ENCODE measurements around the gene ERGIC1. TPM values are rescaled to one million over a fixed set of nuclear protein-coding genes. Genes with fewer than 3 reads are reported as not detected.

ERGIC1 gene
- total and polyA plus RNA-seq, 2 of the 8 experiments (the other 6 are each of a cell fraction or from before 2014, with no cell fraction given): 95.3 to 106 TPM

- Histone ChIP-seq H2AFZ (ENCODE audit: low read length) (no peak overlapping the region), H3K79me1 (ENCODE audit: low read depth, low read length) (peaks cover 11% of the 10 kb centered on the region), H3K18ac (ENCODE audit: extremely low read depth, low read length) (no peak overlapping the region), H2BK12ac (ENCODE audit: low read depth, low read length) (no peak overlapping the region), H3K9ac (replicated peaks in 1 of 4; ENCODE audit: extremely low read depth in 1 of 4, low read depth in 3 of 4, low read length in 3 of 4) (no peak overlapping the region), H3K4me3 (ENCODE audit: extremely low read depth in 1 of 4, insufficient read depth in 2 of 4, low read depth in 3 of 4, low read length in 4 of 4) (no peak overlapping the region), H3K23ac (ENCODE audit: insufficient read length) (no peak overlapping the region), H3K14ac (ENCODE audit: insufficient read length) (no peak overlapping the region), H3K4me1 (replicated peaks in 1 of 4; ENCODE audit: control insufficient read depth in 3 of 4, insufficient read depth in 4 of 4, low read length in 3 of 4) (peaks cover 0 to 8% (median 5%) of the 10 kb centered on the region in 4 experiments; a peak in 6 of 7 replicates), H2BK15ac (ENCODE audit: low read length) (no peak overlapping the region), H4K20me1 (replicated peaks in 1 of 2; ENCODE audit: control insufficient read depth in 1 of 2, insufficient read depth in 2 of 2, low read length in 2 of 2) (peaks cover 9 to 33% of the 10 kb centered on the region in 2 experiments), H2BK120ac (replicated peaks; ENCODE audit: low read depth, low read length) (no peak overlapping the region), H3K27me3 (replicated peaks in 1 of 4; ENCODE audit: control insufficient read depth in 3 of 4, extremely low read depth in 1 of 4, insufficient read depth in 3 of 4, low read length in 3 of 4) (no peaks in the 10 kb centered on the region), H3K36me3 (ENCODE audit: control insufficient read depth in 2 of 4, insufficient read depth in 4 of 4, low read length in 3 of 4) (no peaks in the 10 kb centered on the region; a peak in 2 of 8 replicates), H2BK5ac (ENCODE audit: low read depth, low read length) (no peak overlapping the region), H4K8ac (ENCODE audit: extremely low read depth, insufficient read depth, low read length) (no peak overlapping the region), H3K4me2 (ENCODE audit: insufficient read depth in 1 of 2, low read depth in 2 of 2, low read length in 2 of 2) (no peak overlapping the region), H3K4ac (replicated peaks; ENCODE audit: insufficient read length, low read depth, low read length) (no peak overlapping the region), H3K79me2 (ENCODE audit: control insufficient read depth in 1 of 2, insufficient read depth in 2 of 2, low read length in 2 of 2) (peaks cover 0 to 48% of the 10 kb centered on the region in 2 experiments; a peak in 2 of 4 replicates), H3K23me2 (ENCODE audit: low read depth, low read length) (no peaks in the 10 kb centered on the region), H3K56ac (replicated peaks; ENCODE audit: insufficient read length, low read depth, low read length) (no peak overlapping the region), H2BK20ac (ENCODE audit: low read length) (no peak overlapping the region), H3K27ac (ENCODE audit: low read depth, low read length) (no peak overlapping the region), H4K5ac (ENCODE audit: insufficient read length, low read depth, low read length) (no peak overlapping the region), H2AK5ac (ENCODE audit: low read depth, low read length) (no peak overlapping the region), H4K91ac (replicated peaks; ENCODE audit: insufficient read length, low read length) (no peak overlapping the region), H3K9me3 (ENCODE audit: insufficient read depth in 2 of 2, low read depth in 1 of 2, low read length in 1 of 2) (no peaks in the 10 kb centered on the region)
- ChIA-PET POLR2A (ENCODE audit: partially characterized antibody) (no interaction called here), CTCF (ENCODE audit: partially characterized antibody) (interaction anchor here (0.6 to 1.4 kb wide), 4 partner anchors 23 to 261 kb away, joined by 3 to 5 read pairs (median 3); no protein-coding TSS in a partner anchor)
- DNase-seq (ENCODE audit: low read depth in 1 of 2, low spot score in 2 of 2) (no peak), FAIRE-seq (no peak)
- no peak for TF ChIP-seq E2F6 (IDR thresholded peaks at IDR 0.05)
- no peak for TF ChIP-seq ASH2L (IDR thresholded peaks at IDR 0.05; ENCODE audit: low read length)
- no peak for TF ChIP-seq RXRA (IDR thresholded peaks at IDR 0.05; ENCODE audit: insufficient read depth, low read depth, low read length)
- no peak for TF ChIP-seq HDAC6 (IDR thresholded peaks at IDR 0.05; ENCODE audit: low read depth, low read length)
- TF ChIP-seq RAD21 (IDR thresholded peaks at IDR 0.05 in 1 of 2, conservative IDR thresholded peaks at IDR 0.05 in 1 of 2; ENCODE audit: low read depth in 2 of 2, low read length in 2 of 2): no peak
- no peak for TF ChIP-seq SIRT6 (IDR thresholded peaks at IDR 0.05; ENCODE audit: low read length)
- WGBS, 2 experiments (ENCODE audit: extremely low coverage in 1 of 2, insufficient coverage in 1 of 2, insufficient read length in 1 of 2, insufficient replicate concordance in 2 of 2, low coverage in 1 of 2, low lambda C conversion rate in 2 of 2, missing lambda C conversion rate in 1 of 2): 95% methylated on average over 8 of the region's 8 CpGs; no CpG with 5 or more reads in 1 of the 2 experiments
Observed at GRCh38 chr5:172876578-172876977, 42.5 kb downstream of the ERGIC1 start.
